K562 (cell line): Measurements from ENCODE around the gene CALD1. TPM values are rescaled to one million over a fixed set of nuclear protein-coding genes. Genes with fewer than 3 reads are reported as not detected.

Source experiments
- ATAC-seq: fragments of 200-7000 bp; cut with Tn5 transposase; 3 replicates; pipeline ENCODE4 v1.9.1; 2020; ENCODE audit warnings: moderate library complexity
- BruUV-seq: library from RNA; stranded (reverse); fragments of 400-500 nt; replicated peaks from 2 replicates; lab custom pipeline; 2021; lab: Mats Ljungman, UMichigan
- CTCF ChIA-PET: fragments of 300-600 bp; formaldehyde crosslinking; extraction: SDS; loops from one replicate; lab custom pipeline; 2021; ENCODE audit warnings: low intra/inter-chr PET ratio; lab: Yijun Ruan, JAX
- POLR2A ChIA-PET: fragments of 300-600, 350-650 bp; sonication (Branson Sonifier 250); formaldehyde crosslinking; extraction: SDS; loops from one replicate; lab custom pipeline; 2021; ENCODE audit warnings: antibody characterized with exemption, inconsistent platforms; lab: Yijun Ruan, JAX
- DNase-seq, 4 experiments: peaks; one replicate each; pipeline versions ENCODE4 v3.0.0 to v3.0.0-alpha.2; 2011 to 2018; ENCODE audit warnings: low spot score in 3 of 4, mixed read lengths in 3 of 4; ENCODE audit errors: extremely low read depth in 1 of 4
- FAIRE-seq: peaks from 2 replicates; lab custom pipeline; 2011; peaks lifted over from hg19 to GRCh38; lab: Jason Lieb, UNC
- H2AFZ ChIP-seq: 2 replicates; pipeline ENCODE4 v1.6.0; 2011; ENCODE audit warnings: low read depth, low read length, control low read depth, inconsistent platforms
- H3K27ac ChIP-seq: fragments of 200-600 bp; 3 replicates; pipeline ENCODE4 v1.8.0; 2011; ENCODE audit warnings: low read depth, mild to moderate bottlenecking, control low read depth, inconsistent platforms, low read length, moderate library complexity, mixed read lengths; ENCODE audit errors: extremely low read depth
- H3K27me3 ChIP-seq, 2 experiments: fragments of 300-600 bp in 1 of 2; 2 replicates in 1 of 2; 3 replicates in 1 of 2; pipeline versions ENCODE4 v1.6.0 to v1.8.0; 2011; ENCODE audit warnings: inconsistent platforms in 2 of 2, low read length in 2 of 2, mild to moderate bottlenecking in 1 of 2, mixed read lengths in 1 of 2, moderate library complexity in 1 of 2; ENCODE audit not compliant: control insufficient read depth in 2 of 2, insufficient read depth in 2 of 2
- H3K36me3 ChIP-seq: fragments of 300-600 bp; 3 replicates; pipeline ENCODE4 v1.8.0; 2011; ENCODE audit warnings: mild to moderate bottlenecking, low read length, inconsistent platforms; ENCODE audit not compliant: control insufficient read depth, insufficient read depth
- H3K4me1 ChIP-seq, 2 experiments: fragments of 200-600 bp in 1 of 2; replicated peaks in 1 of 2; 2 replicates in 1 of 2; 3 replicates in 1 of 2; pipeline versions ENCODE4 v1.5.1 to v1.8.0; 2011; ENCODE audit warnings: inconsistent platforms in 2 of 2, low read length in 2 of 2, mild to moderate bottlenecking in 1 of 2, mixed read lengths in 1 of 2, moderate library complexity in 1 of 2; ENCODE audit not compliant: control insufficient read depth in 2 of 2, insufficient read depth in 2 of 2
- H3K4me2 ChIP-seq: 2 replicates; pipeline ENCODE4 v1.6.1; 2011; ENCODE audit warnings: low read length, control low read depth, inconsistent platforms, mixed read lengths; ENCODE audit not compliant: insufficient read depth
- H3K4me3 ChIP-seq: fragments of 200-600 bp; sonication (generic), shearing (Covaris generic); 2 replicates; pipeline ENCODE4 v1.5.1; 2016; ENCODE audit warnings: control low read depth, inconsistent platforms
- H3K79me2 ChIP-seq: fragments of 200-600 bp; 3 replicates; pipeline ENCODE4 v1.8.0; 2011; ENCODE audit warnings: low read length, inconsistent platforms; ENCODE audit not compliant: control insufficient read depth, insufficient read depth
- H3K9ac ChIP-seq, 2 experiments: 2 replicates each; pipeline versions ENCODE4 v1.6.0 to v1.6.1; 2011; ENCODE audit warnings: low read depth in 2 of 2, low read length in 2 of 2, control low read depth in 1 of 2, inconsistent platforms in 1 of 2, mild to moderate bottlenecking in 1 of 2, mixed read lengths in 1 of 2; ENCODE audit not compliant: insufficient read depth in 1 of 2
- H3K9me1 ChIP-seq: one replicate; pipeline ENCODE4 v1.6.0; 2011; ENCODE audit warnings: inconsistent platforms, mild to moderate bottlenecking, low read length, moderate library complexity; ENCODE audit not compliant: control insufficient read depth, insufficient read depth
- H3K9me3 ChIP-seq: replicated peaks from 2 replicates; pipeline ENCODE4 v1.5.1; 2011; ENCODE audit warnings: low read depth, low read length, inconsistent platforms; ENCODE audit not compliant: control insufficient read depth, insufficient read depth
- H4K20me1 ChIP-seq: replicated peaks from 2 replicates; pipeline ENCODE4 v1.6.1; 2011; ENCODE audit warnings: low read length, inconsistent platforms, mixed read lengths; ENCODE audit not compliant: control insufficient read depth, insufficient read depth
- ATF1 ChIP-seq, 2 experiments: fragments of 450-650 bp in 1 of 2; IDR thresholded peaks; 2 replicates each; pipeline ENCODE4 v1.6.1; 2016; ENCODE audit warnings: missing compliant biosample characterization in 1 of 2, missing genetic modification characterization in 1 of 2
- KDM1A ChIP-seq, 2 experiments: fragments of 450-650 bp; IDR thresholded peaks; 2 replicates each; pipeline ENCODE4 v1.6.1; 2016; ENCODE audit warnings: mild to moderate bottlenecking in 2 of 2
- SUPT5H ChIP-seq: fragments of 450-650 bp; IDR thresholded peaks from 2 replicates; pipeline ENCODE4 v1.6.1; 2016
- ZNF274 ChIP-seq: IDR thresholded peaks from 2 replicates; pipeline ENCODE4 v1.6.1; 2011; ENCODE audit warnings: low read depth, mild to moderate bottlenecking, low read length, moderate library complexity, borderline replicate concordance
- ZNF354B ChIP-seq: fragments of 250-450 bp; sonication (Bioruptor Pico); IDR thresholded peaks from 2 replicates; pipeline ENCODE4 v1.4.0; 2020
- ZNF512 ChIP-seq: IDR thresholded peaks from 2 replicates; pipeline ENCODE4 v1.6.1; 2016; ENCODE audit warnings: missing genetic modification characterization, missing compliant biosample characterization
- WGBS: fragments of 100-300 bp; shearing (Covaris generic); methylation state at CpG from one replicate; pipeline ENCODE4 v1.1.6; 2016; ENCODE audit warnings: low coverage, mixed read lengths; ENCODE audit not compliant: insufficient coverage; ENCODE audit errors: missing lambda C conversion rate; 5-methylcytosine and 5-hydroxymethylcytosine counted together
- in situ Hi-C: fragments of 300-500 bp; cut with MboI; formaldehyde crosslinking; loops from 4 replicates; pipeline ENCODE4 v1.15.0; 2018; ENCODE audit warnings: inconsistent platforms, mixed read lengths
- intact Hi-C: fragments of 100-400 bp; cut with micrococcal nuclease; formaldehyde crosslinking; loops from 2 replicates; pipeline ENCODE4 v1.14.2; 2022
- polyA plus RNA-seq, 8 experiments: library from polyadenylated mRNA; depleted of rRNA in 4 of 8; stranded (reverse) in 5 of 8; unstranded in 3 of 8; fragments of >200 nt; fragmentation: Nextera tagmentation in 2 of 8; fragmentation: Illumina TruSeq in 1 of 8; extraction: Ambion mirVana in 2 of 8; extraction: Trizol in 1 of 8; gene quantifications; 2 replicates each; pipeline versions ENCODE4 v1.2.1 to v1.2.3, GENCODE V29; 2011 to 2014; ENCODE audit warnings: inconsistent platforms in 1 of 8, missing spikeins in 1 of 8
- total RNA-seq, 7 experiments: library from RNA; depleted of rRNA in 6 of 7; stranded (reverse); fragments of >200 nt in 6 of 7; fragmentation: Illumina TruSeq in 2 of 7; extraction: Trizol in 2 of 7; gene quantifications; 2 replicates each; pipeline versions ENCODE4 v1.2.1 to v1.2.3, GENCODE V29; 2011 to 2021; ENCODE audit warnings: low replicate concordance in 1 of 7

The CALD1 gene
- total and polyA plus RNA-seq, 9 of the 15 experiments (the other 6 are each of a cell fraction or from before 2014, with no cell fraction given): 0.40 TPM; not detected in 8

- intact Hi-C loops (no loop called here), in situ Hi-C loops (no loop called here)
- POLR2A ChIA-PET: interaction anchor here (0.7 to 1.0 kb wide), 3 partner anchors 9 to 1972 kb away, joined by 3 read pairs; no protein-coding TSS in a partner anchor
- BruUV-seq: no TSS peak
- DNase-seq (no peak), ATAC-seq (no peak), FAIRE-seq (no peak)
- Histone ChIP-seq H3K9ac (no peak overlapping the region), H3K36me3 (no peaks in the 10 kb centered on the region), H3K4me1 (peaks cover 0 to 4% of the 10 kb centered on the region in 2 experiments; a peak in 3 of 5 replicates), H3K27me3 (peaks cover 34 to 40% of the 10 kb centered on the region in 2 experiments; a peak in 4 of 5 replicates), H3K4me3 (no peak overlapping the region), H4K20me1 (no peaks in the 10 kb centered on the region; the same call in 1 of the 2 replicates), H3K27ac (no peak overlapping the region), H2AFZ (no peak overlapping the region), H3K79me2 (no peaks in the 10 kb centered on the region), H3K9me3 (no peaks in the 10 kb centered on the region), H3K9me1 (no peaks in the 10 kb centered on the region), H3K4me2 (no peak overlapping the region)
- TF ChIP-seq ZNF274: no peak
- no peak for TF ChIP-seq ATF1 (CRISPR knock-in tag; IDR thresholded peaks at IDR 0.05)
- TF ChIP-seq ATF1 (tag; IDR thresholded peaks at IDR 0.05): no peak
- no peak for TF ChIP-seq SUPT5H
- TF ChIP-seq KDM1A (IDR thresholded peaks at IDR 0.05): peak in 1 of 2 experiments; percentile 87; a peak in 2 of 4 replicates
- no peak for TF ChIP-seq ZNF354B (CRISPR knock-in tag)
- TF ChIP-seq ZNF512 (tag): no peak
- 10% methylated on average over 8 of the region's 8 CpGs for WGBS
- CTCF ChIA-PET: no interaction called here
Measured at GRCh38 chr7:134887523-134887922, 108.1 kb downstream of the CALD1 start.
